HCT116 (cell line): ENCODE measurements around the gene DPEP3. TPM values are rescaled to one million over a fixed set of nuclear protein-coding genes. Genes with fewer than 3 reads are reported as not detected.
"Not testable (repeated sequence)": the region's sequence is repeated elsewhere in the genome, so short reads cannot be mapped to it uniquely, and the experiment has no call there.

Source experiments
- ATAC-seq: fragments of 200-7000 bp; cut with Tn5 transposase; 2 replicates; pipeline ENCODE4 v1.9.1; 2020; ENCODE audit warnings: mild to moderate bottlenecking, moderate library complexity
- BruUV-seq: library from RNA; stranded (reverse); fragments of 400-500 nt; replicated peaks from 2 replicates; lab custom pipeline; 2021; lab: Mats Ljungman, UMichigan
- CTCF ChIA-PET: fragments of 300-600 bp; sonication (Branson Sonifier 250); formaldehyde crosslinking; loops from one replicate; lab custom pipeline; 2021; ENCODE audit warnings: antibody characterized with exemption; lab: Charles Lee
- POLR2A ChIA-PET: fragments of 300-600, 350-600 bp; sonication (Branson Sonifier 250); formaldehyde crosslinking; loops from one replicate; lab custom pipeline; 2021; ENCODE audit warnings: antibody characterized with exemption; lab: Charles Lee
- RAD21 ChIA-PET, 2 experiments: fragments of 300-600 bp; sonication (Branson Sonifier 250); formaldehyde crosslinking; loops; one replicate each; lab custom pipeline; 2023; ENCODE audit warnings: low total read pairs in 2 of 2; ENCODE audit not compliant: uncharacterized antibody in 2 of 2, unreplicated experiment in 2 of 2, low non-redundant PET in 1 of 2; lab: Charles Lee
- DNase-seq: peaks from one replicate; pipeline ENCODE4 v3.0.0-alpha.2; 2010; ENCODE audit warnings: low read depth, low spot score
- H2AFZ ChIP-seq: fragments of 200-600 bp; shearing (Covaris generic), sonication (generic); 2 replicates; pipeline ENCODE4 v1.6.1; 2017; ENCODE audit warnings: low read depth, mixed run types, mixed read lengths, antibody characterized with exemption, low read length; ENCODE audit not compliant: poor library complexity, severe bottlenecking
- H3K27ac ChIP-seq: 2 replicates; pipeline ENCODE4 v1.5.1; 2012; ENCODE audit warnings: low read depth, low read length
- H3K27me3 ChIP-seq: fragments of 200-600 bp; sonication (generic); 2 replicates; pipeline ENCODE4 v1.6.1; 2016; ENCODE audit warnings: mixed run types, low read length, mixed read lengths; ENCODE audit not compliant: insufficient read depth
- H3K36me3 ChIP-seq, 2 experiments: fragments of 200-500 bp in 1 of 2; fragments of 200-600 bp in 1 of 2; sonication (Bioruptor generic) in 1 of 2; sonication (generic) in 1 of 2; 2 replicates each; pipeline versions ENCODE4 v1.5.1 to v1.6.1; 2014 to 2016; ENCODE audit warnings: low read length in 2 of 2, inconsistent platforms in 1 of 2, mixed read lengths in 1 of 2, mixed run types in 1 of 2; ENCODE audit not compliant: insufficient read depth in 2 of 2, control insufficient read depth in 1 of 2
- H3K4me1 ChIP-seq, 2 experiments: fragments of 200-600 bp in 1 of 2; sonication (generic) in 1 of 2; 2 replicates each; pipeline versions ENCODE4 v1.5.1 to v1.6.1; 2012 to 2017; ENCODE audit warnings: low read length in 2 of 2, inconsistent platforms in 1 of 2, mild to moderate bottlenecking in 1 of 2, mixed read lengths in 1 of 2, mixed run types in 1 of 2, moderate library complexity in 1 of 2; ENCODE audit not compliant: insufficient read depth in 2 of 2, control insufficient read depth in 1 of 2
- H3K4me2 ChIP-seq: fragments of 200-600 bp; sonication (generic); 2 replicates; pipeline ENCODE4 v1.6.1; 2017; ENCODE audit warnings: mixed run types, low read length, mixed read lengths
- H3K4me3 ChIP-seq, 2 experiments: fragments of 200-600 bp in 1 of 2; sonication (generic) in 1 of 2; replicated peaks in 1 of 2; 2 replicates each; pipeline ENCODE4 v1.5.1; 2011 to 2016; ENCODE audit warnings: low read length in 2 of 2, control low read depth in 1 of 2, low read depth in 1 of 2, mild to moderate bottlenecking in 1 of 2, mixed read lengths in 1 of 2, mixed run types in 1 of 2
- H3K79me2 ChIP-seq: fragments of 200-600 bp; sonication (generic); 2 replicates; pipeline ENCODE4 v1.6.1; 2017; ENCODE audit warnings: mild to moderate bottlenecking, mixed run types, low read length, moderate library complexity, mixed read lengths; ENCODE audit not compliant: insufficient read depth
- H3K9ac ChIP-seq: fragments of 200-600 bp; sonication (generic); 2 replicates; pipeline ENCODE4 v1.6.1; 2016; ENCODE audit warnings: low read length, mixed read lengths
- H3K9me2 ChIP-seq: fragments of 200-600 bp; sonication (generic), shearing (Covaris generic); 2 replicates; pipeline ENCODE4 v1.6.1; 2017; ENCODE audit warnings: mixed run types, mild to moderate bottlenecking, moderate library complexity; ENCODE audit not compliant: insufficient read depth
- H3K9me3 ChIP-seq, 2 experiments: fragments of 200-500 bp in 1 of 2; fragments of 200-600 bp in 1 of 2; sonication (Bioruptor generic) in 1 of 2; sonication (generic) in 1 of 2; 2 replicates each; pipeline ENCODE4 v1.6.1; 2014 to 2017; ENCODE audit warnings: low read length in 2 of 2, mixed read lengths in 2 of 2, inconsistent platforms in 1 of 2, low read depth in 1 of 2, mild to moderate bottlenecking in 1 of 2, mixed run types in 1 of 2, moderate library complexity in 1 of 2; ENCODE audit not compliant: control insufficient read depth in 1 of 2, insufficient read depth in 1 of 2
- H4K20me1 ChIP-seq: fragments of 200-600 bp; sonication (generic), shearing (Covaris generic); 2 replicates; pipeline ENCODE4 v1.6.1; 2017; ENCODE audit warnings: mixed run types, mild to moderate bottlenecking, moderate library complexity; ENCODE audit not compliant: insufficient read depth
- CEBPB ChIP-seq: IDR thresholded peaks from 2 replicates; pipeline ENCODE4 v1.6.1; 2012; ENCODE audit warnings: low read depth
- CTCF ChIP-seq, 3 experiments: fragments of 200-600 bp in 1 of 3; sonication (generic) in 1 of 3; IDR thresholded peaks in 2 of 3; conservative IDR thresholded peaks in 1 of 3; 2 replicates each; pipeline ENCODE4 v1.5.1; 2012 to 2017; ENCODE audit warnings: low read depth in 2 of 3, low read length in 2 of 3, antibody characterized with exemption in 1 of 3, borderline replicate concordance in 1 of 3, control low read depth in 1 of 3, mild to moderate bottlenecking in 1 of 3, mixed read lengths in 1 of 3, mixed run types in 1 of 3, moderate library complexity in 1 of 3; ENCODE audit not compliant: insufficient read depth in 1 of 3
- EGR1 ChIP-seq: IDR thresholded peaks from 2 replicates; pipeline ENCODE4 v1.6.1; 2012; ENCODE audit warnings: low read depth
- ELF1 ChIP-seq: IDR thresholded peaks from 2 replicates; pipeline ENCODE4 v1.6.1; 2012; ENCODE audit warnings: low read depth, borderline replicate concordance
- EZH2 ChIP-seq: fragments of 200-600 bp; sonication (generic); IDR thresholded peaks from 2 replicates; pipeline ENCODE4 v1.6.1; 2017; ENCODE audit warnings: antibody characterized with exemption, mixed run types
- JUND ChIP-seq: IDR thresholded peaks from 2 replicates; pipeline ENCODE4 v1.6.1; 2012
- POLR2AphosphoS5 ChIP-seq: IDR thresholded peaks from 2 replicates; pipeline ENCODE4 v1.6.1; 2011; ENCODE audit warnings: mild to moderate bottlenecking, low read depth, low read length, moderate library complexity
- RAD21 ChIP-seq: IDR thresholded peaks from 2 replicates; pipeline ENCODE4 v1.6.1; 2012; ENCODE audit warnings: low read depth, mild to moderate bottlenecking
- SIN3A ChIP-seq: IDR thresholded peaks from 2 replicates; pipeline ENCODE4 v1.6.1; 2012; ENCODE audit warnings: low read depth
- SP1 ChIP-seq: IDR thresholded peaks from 2 replicates; pipeline ENCODE4 v1.6.1; 2012; ENCODE audit warnings: low read depth
- YY1 ChIP-seq: IDR thresholded peaks from 2 replicates; pipeline ENCODE4 v1.6.1; 2011; ENCODE audit warnings: low read length, low read depth, moderate library complexity, mild to moderate bottlenecking; ENCODE audit not compliant: insufficient replicate concordance; ENCODE audit errors: extremely low read depth
- ZNF274 ChIP-seq: fragments of 200-500 bp; sonication (Bioruptor generic); IDR thresholded peaks from 2 replicates; pipeline ENCODE4 v1.6.1; 2014; ENCODE audit warnings: mild to moderate bottlenecking, low read depth, low read length, inconsistent platforms
- intact Hi-C: fragments of 100-400 bp; cut with micrococcal nuclease; formaldehyde crosslinking; loops from 2 replicates; pipeline ENCODE4 v1.10.0; 2022
- total RNA-seq: library from RNA; stranded (reverse); gene quantifications from one replicate; pipeline ENCODE4 v1.2.1, GENCODE V29; 2021; ENCODE audit not compliant: unreplicated experiment
- TF ChIP-seq, protein P1 (sequence below): IDR thresholded peaks from 2 replicates; pipeline ENCODE4 v1.6.1; 2011; ENCODE audit warnings: mild to moderate bottlenecking, low read length, moderate library complexity; ENCODE audit not compliant: insufficient replicate concordance; ENCODE audit errors: extremely low read depth
- TF ChIP-seq, protein P2 (sequence below): IDR thresholded peaks from 2 replicates; pipeline ENCODE4 v1.6.1; 2012

DPEP3 gene
- total RNA-seq, 1 experiment from 2014 or later: not detected

DNA sequence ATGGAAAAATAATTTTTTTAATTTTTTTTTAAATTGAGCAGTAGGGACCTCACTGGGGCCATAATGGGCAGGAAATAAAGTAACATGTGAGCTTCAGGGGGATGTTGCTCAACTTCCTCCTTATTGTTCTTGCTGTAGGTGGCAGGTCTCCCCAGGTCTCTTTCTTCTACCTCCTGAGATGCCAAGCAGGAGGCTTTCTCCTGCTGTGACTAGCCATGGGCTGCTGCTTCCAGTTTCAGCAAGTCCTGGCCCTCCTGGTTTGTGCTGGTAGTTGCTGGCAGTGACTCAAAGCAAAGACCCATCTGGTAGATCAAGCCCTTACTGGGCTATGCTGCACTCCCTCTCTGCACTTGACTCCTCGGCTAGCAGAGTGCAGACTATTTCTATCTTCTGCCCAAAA, 33.1 kb upstream of the DPEP3 start:
- Histone ChIP-seq H3K79me2 (no peaks in the 10 kb centered on the region), H3K9ac (no peak overlapping the region), H2AFZ (no peak overlapping the region)
- TF ChIP-seq, protein P1, sequence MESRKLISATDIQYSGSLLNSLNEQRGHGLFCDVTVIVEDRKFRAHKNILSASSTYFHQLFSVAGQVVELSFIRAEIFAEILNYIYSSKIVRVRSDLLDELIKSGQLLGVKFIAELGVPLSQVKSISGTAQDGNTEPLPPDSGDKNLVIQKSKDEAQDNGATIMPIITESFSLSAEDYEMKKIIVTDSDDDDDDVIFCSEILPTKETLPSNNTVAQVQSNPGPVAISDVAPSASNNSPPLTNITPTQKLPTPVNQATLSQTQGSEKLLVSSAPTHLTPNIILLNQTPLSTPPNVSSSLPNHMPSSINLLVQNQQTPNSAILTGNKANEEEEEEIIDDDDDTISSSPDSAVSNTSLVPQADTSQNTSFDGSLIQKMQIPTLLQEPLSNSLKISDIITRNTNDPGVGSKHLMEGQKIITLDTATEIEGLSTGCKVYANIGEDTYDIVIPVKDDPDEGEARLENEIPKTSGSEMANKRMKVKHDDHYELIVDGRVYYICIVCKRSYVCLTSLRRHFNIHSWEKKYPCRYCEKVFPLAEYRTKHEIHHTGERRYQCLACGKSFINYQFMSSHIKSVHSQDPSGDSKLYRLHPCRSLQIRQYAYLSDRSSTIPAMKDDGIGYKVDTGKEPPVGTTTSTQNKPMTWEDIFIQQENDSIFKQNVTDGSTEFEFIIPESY: no peak
- TF ChIP-seq EZH2: no peak
- no peak for TF ChIP-seq RAD21
- TF ChIP-seq ZNF274: no peak
- TF ChIP-seq CTCF (IDR thresholded peaks at IDR 0.05 in 2 of 3, conservative IDR thresholded peaks at IDR 0.05 in 1 of 3; ENCODE audit: borderline replicate concordance in 1 of 3, insufficient read depth in 1 of 3, low read depth in 2 of 3, low read length in 2 of 3): no peak
- no peak for TF ChIP-seq JUND
- TF ChIP-seq SP1: no peak
- no peak for TF ChIP-seq YY1
- TF ChIP-seq, protein P2, sequence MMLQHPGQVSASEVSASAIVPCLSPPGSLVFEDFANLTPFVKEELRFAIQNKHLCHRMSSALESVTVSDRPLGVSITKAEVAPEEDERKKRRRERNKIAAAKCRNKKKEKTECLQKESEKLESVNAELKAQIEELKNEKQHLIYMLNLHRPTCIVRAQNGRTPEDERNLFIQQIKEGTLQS: no peak
- no peak for TF ChIP-seq CEBPB
- no peak for TF ChIP-seq POLR2AphosphoS5
- no peak for TF ChIP-seq ELF1
- TF ChIP-seq EGR1: no peak
- TF ChIP-seq SIN3A: no peak
- TF ChIP-seq, all 23 proteins: peak for 0
- H3K9me3 ChIP-seq: no peaks in the 10 kb centered on the region
- intact Hi-C loops: no loop called here
- H3K36me3 ChIP-seq: no peaks in the 10 kb centered on the region
- ChIA-PET CTCF (no interaction called here), RAD21 (no interaction called here), POLR2A (no interaction called here)
- H3K4me2 ChIP-seq: no peak overlapping the region
- no peak overlapping the region for H3K27ac ChIP-seq
- BruUV-seq: no TSS peak
- H3K4me3 ChIP-seq: no peak overlapping the region
- no peaks in the 10 kb centered on the region for H4K20me1 ChIP-seq
- DNase-seq: no peak
- no peaks in the 10 kb centered on the region for H3K27me3 ChIP-seq
- no peak for ATAC-seq
- H3K9me2 ChIP-seq: no peaks in the 10 kb centered on the region
- peaks cover 0 to 14% of the 10 kb centered on the region in 2 experiments; a peak in 3 of 4 replicates for H3K4me1 ChIP-seq

DNA sequence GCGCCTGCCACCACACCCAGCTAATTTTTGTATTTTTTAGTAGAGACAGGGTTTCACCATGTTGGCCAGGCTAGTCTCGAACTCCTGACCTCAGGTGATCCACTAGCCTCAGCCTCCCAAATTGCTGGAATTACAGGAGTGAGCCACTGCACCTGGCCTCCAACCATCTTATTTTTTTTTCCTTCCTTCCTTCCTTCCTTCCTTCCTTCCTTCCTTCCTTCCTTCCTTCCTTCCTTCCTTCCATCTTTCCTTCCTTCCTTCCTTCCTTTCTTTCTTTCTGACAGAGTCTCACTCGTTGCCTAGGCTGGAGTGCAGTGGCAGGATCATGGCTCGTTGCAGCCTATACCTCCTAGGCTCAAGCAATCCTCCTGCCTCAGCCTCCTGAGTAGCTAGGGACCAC, 29.6 kb upstream of the DPEP3 start:
- RAD21 ChIA-PET, intact Hi-C loops, H3K4me2 ChIP-seq, H4K20me1 ChIP-seq, POLR2A ChIA-PET, ATAC-seq, CTCF ChIA-PET, H3K79me2 ChIP-seq, BruUV-seq, H3K9me3 ChIP-seq, H3K36me3 ChIP-seq, H3K4me3 ChIP-seq, H3K27ac ChIP-seq, H2AFZ ChIP-seq, H3K27me3 ChIP-seq, H3K9ac ChIP-seq, H3K9me2 ChIP-seq, DNase-seq, H3K4me1 ChIP-seq: not testable (repeated sequence)
